Measurements from ENCODE around the gene TTYH1.
A peak's percentile ranks its signal among the peaks of the same experiment; 100 is the strongest.
"Not testable (repeated sequence)": the region's sequence is repeated elsewhere in the genome, so short reads cannot be mapped to it uniquely, and the experiment has no call there.

TTYH1 gene

GRCh38 chr19:54461613-54462012 lies 46.3 kb downstream of the TTYH1 start:
- no peak for DNase-seq

GRCh38 chr19:54462047-54462654 lies 46.9 kb downstream of the TTYH1 start:
- no peak for DNase-seq

- DNase-seq: peak; percentile 62
Measured at GRCh38 chr19:54462655-54463530, 47.6 kb downstream of the TTYH1 start.

DNA sequence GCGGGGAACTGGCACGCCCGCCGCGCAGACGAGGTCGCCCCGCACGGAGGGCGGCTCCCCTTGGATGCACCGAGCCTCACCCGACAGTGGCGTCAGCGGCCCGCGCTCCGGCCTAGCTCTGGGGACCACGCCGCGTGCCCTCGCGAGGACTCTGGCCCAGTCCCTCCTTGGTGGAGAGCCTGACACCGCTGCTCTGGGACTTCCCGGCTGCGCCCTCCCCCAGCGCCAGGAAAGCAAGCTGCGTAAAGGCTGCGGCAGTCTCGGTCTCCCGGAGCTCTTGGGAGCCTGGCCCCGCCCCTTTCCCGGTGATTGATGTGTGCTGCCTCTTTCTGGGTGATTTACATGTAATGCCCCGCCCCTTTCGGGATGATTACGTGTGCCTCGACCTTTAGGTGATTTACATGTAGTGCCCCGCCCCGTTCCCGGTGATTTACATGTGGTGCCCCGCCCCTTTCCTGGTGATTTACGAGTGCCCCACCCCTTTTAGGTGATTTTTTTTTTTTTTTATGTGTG lies 48.3 kb downstream of the TTYH1 start, which contains the start of gene LENG9:
Gene LENG9, minus strand, starts transcription at position 248 of the 513 bp plus-strand sequence. CDS start 252 bp downstream, outside the sequence.
- DNase-seq: peak; percentile 81

DNA sequence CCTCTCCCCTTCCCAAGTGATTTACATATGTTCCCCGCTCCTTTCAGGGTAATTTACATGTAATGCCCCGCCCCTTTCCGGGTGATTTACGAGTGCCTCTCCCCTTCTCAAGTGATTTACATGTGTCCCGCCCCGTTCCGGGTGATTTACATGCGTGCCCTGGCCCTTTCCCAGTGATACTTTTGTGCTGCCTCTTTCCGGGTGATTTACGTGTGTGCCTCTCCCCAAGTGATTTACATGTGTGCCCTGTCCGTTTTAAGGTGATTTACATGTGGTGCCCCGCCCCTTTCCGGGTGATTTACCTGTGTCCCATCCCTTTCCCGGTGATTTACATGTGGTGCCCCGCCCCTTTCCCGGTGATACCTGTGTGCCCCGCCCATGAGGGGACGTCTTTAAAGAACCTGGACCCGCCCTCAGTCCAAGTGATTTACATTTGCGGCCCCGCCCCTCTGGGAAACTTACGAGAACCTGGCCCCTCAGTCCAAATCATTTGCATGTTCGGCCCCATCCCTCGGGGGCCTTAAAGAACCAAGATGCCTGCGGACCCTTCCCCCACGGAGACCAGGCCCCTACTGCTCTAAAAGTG lies 48.9 kb downstream of the TTYH1 start:
- peak; percentile 70 for DNase-seq

GRCh38 chr19:54464630-54465425 lies 49.6 kb downstream of the TTYH1 start:
- DNase-seq: peak; percentile 58

- DNase-seq: no peak
Measured at GRCh38 chr19:54465426-54466109, 50.3 kb downstream of the TTYH1 start.

- not testable (repeated sequence) for DNase-seq
Measured at GRCh38 chr19:54466110-54466480, 50.8 kb downstream of the TTYH1 start.

GRCh38 chr19:54469496-54469934 lies 54.3 kb downstream of the TTYH1 start:
- DNase-seq: no peak

DNA sequence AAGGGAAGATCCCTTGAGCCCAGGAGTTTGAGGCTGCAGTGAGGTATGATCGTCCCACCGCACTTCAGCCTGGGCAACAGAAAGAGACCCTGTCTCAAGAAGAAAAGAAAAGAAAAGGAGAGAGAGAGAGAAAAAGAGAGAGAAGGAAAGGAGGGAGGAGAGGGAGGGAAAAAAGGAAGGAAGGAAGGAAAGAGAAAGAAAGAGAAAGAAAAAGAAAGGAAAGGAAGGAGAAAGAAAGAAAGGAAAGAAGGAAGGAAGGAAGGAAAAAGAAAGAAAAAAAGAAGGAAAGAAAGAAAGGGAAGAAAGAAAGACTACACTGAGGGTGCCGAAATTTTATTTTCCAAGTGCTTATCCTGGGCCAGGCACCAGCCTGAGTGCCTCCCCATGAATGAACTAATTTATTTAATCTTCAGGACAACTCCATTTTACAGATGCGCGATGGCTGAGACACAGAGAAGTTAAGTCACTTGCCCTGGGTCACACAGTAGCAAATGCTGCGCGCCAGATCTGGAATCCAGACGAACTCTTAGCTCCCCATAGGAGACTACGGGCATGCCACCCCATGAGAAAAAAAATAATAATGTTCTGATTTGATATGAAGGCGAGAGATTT lies 55.1 kb downstream of the TTYH1 start:
- no peak for DNase-seq

DNA sequence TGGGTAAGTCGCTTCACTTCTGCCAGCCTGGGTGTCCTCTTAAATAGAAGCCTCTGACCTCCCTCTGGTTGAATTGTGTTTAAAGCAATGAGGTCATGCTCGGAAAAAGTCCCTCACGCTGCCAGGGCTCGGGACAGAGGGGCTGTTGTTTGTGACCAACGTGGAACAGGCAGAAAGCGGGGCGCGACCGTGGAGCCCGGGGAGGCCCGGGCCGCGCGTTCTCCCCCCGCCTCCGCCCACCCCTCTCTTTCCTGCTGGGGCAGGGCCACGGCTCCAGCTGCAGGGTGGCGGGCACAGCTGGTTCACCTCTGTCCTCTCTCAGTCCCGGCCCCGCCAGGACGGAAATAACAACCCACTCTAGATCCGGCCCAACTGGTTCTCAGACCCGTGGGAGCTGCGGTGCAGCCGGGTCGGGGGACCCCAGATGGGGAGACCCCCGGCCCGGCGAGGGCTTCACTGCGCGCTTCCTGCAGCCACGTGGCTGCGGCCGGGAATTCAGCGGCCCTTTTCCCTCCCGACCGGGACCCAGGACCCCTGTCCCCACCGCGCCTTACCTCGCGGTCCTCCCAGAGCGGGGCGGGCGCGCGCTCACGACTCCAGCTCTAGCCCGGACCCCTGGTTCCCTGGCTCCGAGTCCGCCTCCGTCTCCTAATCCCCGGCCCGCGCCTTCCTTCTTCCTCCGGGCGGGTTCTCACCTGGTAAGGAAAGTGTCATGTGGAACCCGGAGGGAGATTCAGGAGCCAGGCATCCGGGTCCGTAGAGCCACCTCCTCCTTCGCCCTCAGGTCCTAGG lies 55.9 kb downstream of the TTYH1 start:
- DNase-seq: no peak

- no peak for DNase-seq
Measured at GRCh38 chr19:54473071-54473891, 58.0 kb downstream of the TTYH1 start, which contains the start of gene CDC42EP5. TSS of gene CDC42EP5 (minus strand) at chr19:54473296. CDS start at chr19:54465547, 7,749 bp downstream.

- DNase-seq: no peak
Measured at GRCh38 chr19:54473892-54474372, 58.7 kb downstream of the TTYH1 start.

- no peak for DNase-seq
Measured at GRCh38 chr19:54475706-54476105, 60.4 kb downstream of the TTYH1 start.

- no peak for DNase-seq
Measured at GRCh38 chr19:54477650-54478049, 62.4 kb downstream of the TTYH1 start.

DNA sequence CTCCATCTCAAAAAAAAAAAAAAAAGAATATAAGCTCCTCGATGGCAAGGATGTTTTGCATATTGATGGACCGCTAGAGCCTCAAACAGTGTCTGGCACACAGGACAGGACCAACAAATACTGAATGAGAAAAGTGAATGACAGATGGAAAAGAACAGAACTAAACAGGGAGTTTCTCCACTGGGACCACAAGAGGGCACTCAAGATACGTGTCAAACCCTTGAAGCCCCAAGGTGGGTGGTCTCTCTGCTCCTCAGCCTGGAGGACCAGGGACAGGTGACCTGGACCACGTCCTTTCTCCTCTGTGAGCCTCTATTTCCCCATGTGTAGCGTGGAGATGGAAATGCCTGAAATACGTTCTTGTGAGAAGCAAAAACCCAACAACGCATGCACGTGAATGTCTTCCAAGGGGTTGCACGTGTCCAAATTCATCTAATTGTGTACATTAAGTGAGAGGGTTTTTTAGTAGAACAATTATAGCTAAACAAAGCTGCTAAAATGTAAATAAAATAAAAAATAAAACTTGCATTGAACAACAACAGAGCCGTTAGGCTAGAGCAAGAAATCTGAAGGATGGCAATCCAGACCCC lies 63.5 kb downstream of the TTYH1 start:
- DNase-seq: no peak

DNA sequence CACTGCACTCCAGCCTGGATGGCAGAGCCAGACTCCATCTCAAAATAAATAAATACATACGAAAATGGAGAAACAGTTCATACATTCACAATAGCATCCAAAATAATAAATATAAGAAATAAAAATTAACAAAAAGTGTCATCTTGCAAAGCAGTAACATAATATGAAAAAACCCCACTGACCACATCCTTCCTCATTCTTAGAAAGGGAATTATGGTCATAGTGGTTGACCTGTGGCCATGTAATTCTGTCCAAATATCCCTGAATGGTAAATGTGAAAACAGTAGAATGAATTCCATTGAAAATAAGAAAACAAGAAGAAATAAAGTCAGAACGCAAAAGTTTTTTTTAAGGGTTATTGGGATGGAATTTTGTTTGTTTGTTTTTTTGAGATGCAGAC lies 64.8 kb downstream of the TTYH1 start:
- DNase-seq: no peak

- DNase-seq: no peak
Measured at GRCh38 chr19:54481326-54481930, 66.2 kb downstream of the TTYH1 start.

GRCh38 chr19:54482889-54483288 lies 67.6 kb downstream of the TTYH1 start:
- no peak for DNase-seq

All from activated effector memory CD4-positive, alpha-beta T cell treated with Interleukin-2 at 50 U/mL for 16 hours (primary cell).